NCI-H1694 treated with DMSO at 0.1 percent for 48 hours (cell line): ENCODE results near the gene GPR21.

Experiments
- DNase-seq: peaks from one replicate; lab custom pipeline; 2025; lab: John Stamatoyannopoulos, UW

The GPR21 gene

GRCh38 chr9:123033864-123034601 lies 566 bp downstream of the GPR21 start:
- DNase-seq = peak; percentile 19

GRCh38 chr9:123034881-123035510 lies 1.5 kb downstream of the GPR21 start:
- DNase-seq = no peak

- DNase-seq = no peak
Observed at GRCh38 chr9:123035791-123036190, 2.3 kb downstream of the GPR21 start.

GRCh38 chr9:123036893-123037545 lies 3.6 kb downstream of the GPR21 start:
- DNase-seq = no peak

- no peak for DNase-seq
Observed at GRCh38 chr9:123039617-123040219, 6.3 kb downstream of the GPR21 start.

GRCh38 chr9:123040801-123041200 lies 7.3 kb downstream of the GPR21 start:
- DNase-seq = no peak

GRCh38 chr9:123041489-123041888 lies 8.0 kb downstream of the GPR21 start:
- no peak for DNase-seq

GRCh38 chr9:123043081-123043939 lies 9.8 kb downstream of the GPR21 start:
- no peak for DNase-seq

GRCh38 chr9:123044586-123044985 lies 11.1 kb downstream of the GPR21 start:
- DNase-seq = no peak

- DNase-seq = no peak
Observed at GRCh38 chr9:123046406-123047195, 13.1 kb downstream of the GPR21 start.

GRCh38 chr9:123048748-123049147 lies 15.3 kb downstream of the GPR21 start:
- peak; percentile 0 for DNase-seq

- peak; percentile 42 for DNase-seq
Observed at GRCh38 chr9:123049589-123050222, 16.2 kb downstream of the GPR21 start.

GRCh38 chr9:123053046-123053445 lies 19.6 kb downstream of the GPR21 start:
- no peak for DNase-seq

GRCh38 chr9:123053711-123054110 lies 20.2 kb downstream of the GPR21 start:
- no peak for DNase-seq

- no peak for DNase-seq
Observed at GRCh38 chr9:123058834-123059233, 25.4 kb downstream of the GPR21 start.

GRCh38 chr9:123059472-123060220 lies 26.2 kb downstream of the GPR21 start:
- no peak for DNase-seq

- DNase-seq = no peak
Observed at GRCh38 chr9:123061216-123061615, 27.7 kb downstream of the GPR21 start.

GRCh38 chr9:123062351-123063176 lies 29.1 kb downstream of the GPR21 start:
- DNase-seq = no peak

GRCh38 chr9:123063177-123063598 lies 29.7 kb downstream of the GPR21 start:
- DNase-seq = no peak
